Midbrain (tissue), 1 donor: ENCODE data around the gene TEAD1.

ENCODE experiments used
- DNase-seq: peaks from one replicate; lab custom pipeline; 2025; lab: John Stamatoyannopoulos, UW

The TEAD1 gene

DNA sequence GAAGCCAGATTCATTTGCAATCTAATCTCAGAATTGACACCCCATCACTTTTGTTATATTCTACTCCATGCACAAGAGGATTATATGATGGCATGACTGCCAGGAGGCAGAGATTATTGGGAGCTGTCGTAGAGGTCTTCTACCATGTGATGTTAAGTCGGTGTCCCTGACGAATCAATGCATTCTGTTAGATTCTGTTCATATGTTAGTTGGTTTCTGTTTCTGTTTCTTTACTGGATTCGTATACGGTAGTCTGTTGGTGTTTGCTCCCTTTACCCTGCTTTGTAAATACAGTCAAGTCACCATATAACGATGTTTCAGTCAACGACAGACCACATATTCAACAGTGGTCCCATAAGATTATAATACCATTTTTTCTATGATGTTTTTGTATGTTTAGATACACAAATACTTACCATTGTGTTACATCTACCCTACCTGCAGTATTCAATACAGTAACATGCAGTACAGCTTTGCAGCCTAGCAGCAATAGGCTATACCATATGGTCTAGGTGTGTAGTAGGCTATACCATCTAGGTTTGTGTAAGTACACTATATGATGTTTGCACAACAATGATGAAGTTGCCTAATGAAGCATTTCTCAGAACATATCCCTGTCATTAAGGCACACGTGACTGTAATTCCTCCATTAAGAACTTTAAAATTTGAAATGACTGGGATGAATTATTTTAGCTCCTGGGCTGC, 312.1 kb downstream of the TEAD1 start:
- DNase-seq: no peak

DNA sequence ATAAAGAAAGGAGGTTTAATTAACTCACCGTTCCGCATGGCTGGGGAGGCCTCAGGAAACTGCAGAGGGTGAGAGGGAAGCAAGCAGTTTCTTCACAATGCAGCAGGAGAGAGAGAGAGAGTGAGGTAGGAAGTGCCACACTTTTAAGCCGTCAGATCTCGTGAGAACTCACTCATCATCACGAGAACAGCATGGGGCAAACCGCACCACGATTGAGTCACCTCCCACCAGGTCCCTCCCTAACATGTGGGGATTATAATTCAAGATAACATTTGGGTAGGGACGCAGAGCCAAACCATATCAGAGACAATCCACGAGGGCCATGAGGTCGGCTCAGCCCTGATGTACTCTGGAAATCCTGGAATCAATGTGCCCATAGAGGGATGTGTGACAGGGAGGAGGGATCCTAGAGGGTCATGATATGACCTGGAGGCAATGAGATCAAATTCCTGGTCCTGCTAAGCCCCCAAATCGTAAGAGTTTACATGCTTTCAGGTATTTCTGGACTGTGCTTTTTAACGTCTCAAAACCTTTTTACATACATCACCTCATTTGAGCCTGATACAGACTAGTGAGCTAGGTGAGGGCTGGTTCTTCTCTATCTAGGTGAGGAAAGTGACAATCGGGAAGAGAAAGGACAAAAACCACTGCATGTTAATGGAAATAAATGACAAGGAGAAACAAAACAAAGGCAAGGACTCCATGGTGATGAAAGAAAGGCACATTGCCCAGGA, 315.4 kb downstream of the TEAD1 start:
- DNase-seq: no peak

DNA sequence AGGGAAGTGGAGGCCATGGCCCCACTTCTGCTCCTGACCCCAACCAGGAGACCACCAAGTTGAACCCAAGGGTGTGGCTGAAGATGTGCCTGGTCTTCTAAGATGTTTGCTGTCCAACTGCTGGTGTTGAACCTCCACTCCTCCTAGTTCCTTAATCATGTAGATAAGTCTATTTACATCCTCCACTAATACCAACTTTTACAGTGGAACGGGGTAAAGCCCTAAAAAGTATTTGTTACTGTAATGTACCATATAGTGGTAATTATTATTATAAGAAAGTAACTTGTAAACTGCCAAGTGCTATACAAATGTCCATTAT, 315.9 kb downstream of the TEAD1 start:
- no peak for DNase-seq

DNA sequence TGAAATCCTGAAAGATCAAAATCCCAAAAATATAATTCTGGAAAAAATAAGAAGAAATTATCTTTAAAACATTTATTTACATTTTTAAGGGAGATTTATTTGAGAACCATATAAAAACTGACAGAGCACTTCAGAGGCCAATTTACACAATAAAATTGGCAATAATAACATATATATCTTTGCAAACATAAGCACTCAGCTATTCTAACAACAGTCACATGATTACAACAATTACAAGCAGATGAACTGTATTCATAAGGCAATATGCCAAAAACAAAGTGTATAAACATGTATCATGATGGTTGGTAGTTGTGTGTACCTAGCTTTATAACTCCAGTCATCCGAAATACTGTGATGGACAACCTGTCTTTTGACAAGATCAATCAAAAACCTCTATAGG, 317.2 kb downstream of the TEAD1 start:
- no peak for DNase-seq

DNA sequence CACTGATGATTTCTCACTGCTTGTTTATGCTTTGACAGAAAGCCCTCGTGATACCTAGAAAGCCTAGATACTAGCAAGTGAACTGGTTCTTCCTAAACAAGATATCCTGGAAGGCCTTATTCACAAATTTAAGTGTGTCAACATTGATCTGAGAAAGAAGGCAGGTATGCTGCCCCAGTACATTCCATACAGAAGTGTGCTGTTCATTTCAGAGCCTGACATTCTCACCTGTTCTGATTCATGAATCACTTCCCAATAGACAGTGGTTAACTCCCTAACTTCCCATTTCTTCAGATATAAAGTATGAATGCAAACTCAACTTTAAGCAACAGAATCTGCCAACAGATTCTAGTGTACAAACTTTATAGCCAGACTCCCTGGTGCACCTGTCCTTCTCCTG, 319.4 kb downstream of the TEAD1 start:
- no peak for DNase-seq
